Right atrium auricular region (tissue), 2 donors: Measurements from ENCODE around the gene ZNF785. TPM values are rescaled to one million over a fixed set of nuclear protein-coding genes. Genes with fewer than 3 reads are reported as not detected.

ENCODE experiments used
- DNase-seq: peaks from one replicate; pipeline ENCODE4 v3.0.0-alpha.2; 2019; ENCODE audit warnings: low spot score
- H3K27ac ChIP-seq, 2 donors: fragments of 200-600 bp; sonication (generic); 1 replicate in 1 of 2; 2 replicates in 1 of 2; pipeline ENCODE4 v1.5.1; 2016 to 2019
- H3K27me3 ChIP-seq, 2 donors: fragments of 200-600 bp; sonication (generic); one replicate each; pipeline versions ENCODE4 v1.5.1 to v1.6.0; 2017 to 2019
- H3K36me3 ChIP-seq: fragments of 200-600 bp; sonication (generic); one replicate; pipeline ENCODE4 v1.5.1; 2016
- H3K4me1 ChIP-seq, 2 donors: fragments of 200-600 bp; sonication (generic); one replicate each; pipeline versions ENCODE4 v1.5.1 to v1.6.0; 2017 to 2019
- H3K4me3 ChIP-seq, 2 donors: fragments of 200-600 bp; sonication (generic); 1 replicate in 1 of 2; 2 replicates in 1 of 2; pipeline ENCODE4 v1.5.1; 2017 to 2019; ENCODE audit warnings: mild to moderate bottlenecking in 1 of 2, moderate library complexity in 1 of 2
- H3K9me3 ChIP-seq, 2 donors: fragments of 200-600 bp; sonication (generic); one replicate each; pipeline ENCODE4 v1.5.1; 2019
- CTCF ChIP-seq, 2 donors: fragments of 200-600 bp; sonication (generic); IDR thresholded peaks; one replicate each; pipeline ENCODE4 v1.5.1; 2019; ENCODE audit warnings: antibody characterized with exemption in 2 of 2
- total RNA-seq, 2 donors: library from RNA; depleted of rRNA; stranded (reverse); fragments of >200 nt; gene quantifications; one replicate each; pipeline ENCODE4 v1.1.0, GENCODE V29; 2016

ZNF785 gene
- total RNA-seq, 2 donors from 2014 or later, result 5.5 to 6.0 TPM

GRCh38 chr16:30532285-30533145, 53.0 kb downstream of the ZNF785 start:
- TF ChIP-seq CTCF (IDR thresholded peaks at IDR 0.05), result no peak
- Histone ChIP-seq H3K27me3 (no peaks in the 10 kb centered on the region), H3K36me3 (peaks cover 20% of the 10 kb centered on the region), H3K9me3 (no peaks in the 10 kb centered on the region), H3K4me1 (peaks cover 0 to 33% of the 10 kb centered on the region in 2 donors), H3K27ac (peak overlapping the region in 1 of 2 donors; percentile 91), H3K4me3 (no peak overlapping the region)
- DNase-seq, result no peak

Other genes starting within 250 kb of the ZNF785 start
- 10 to 100 TPM; 22.0 to 39.3 TPM for gene CD2BP2, start 230.4 kb downstream of the ZNF785 start, total RNA-seq
- gene TBC1D10B, start 215.2 kb downstream of the ZNF785 start, total RNA-seq, result 10 to 100 TPM; 20.0 to 22.3 TPM
- not detected for gene MYL11, start 210.9 kb downstream of the ZNF785 start, total RNA-seq
- gene SEPTIN1, start 203.1 kb downstream of the ZNF785 start, total RNA-seq, result under 1 TPM in 1 of 2 donors, not detected in 1; 0.35 TPM
- 10 to 100 TPM in 1 of 2 donors, 1 to 10 TPM in 1; 5.7 to 10.7 TPM for gene ZNF48, start 190.3 kb downstream of the ZNF785 start, total RNA-seq
- gene ZNF771, start 178.1 kb downstream of the ZNF785 start, total RNA-seq, result 10 to 100 TPM; 13.0 to 14.3 TPM
- 10 to 100 TPM; 14.4 to 18.7 TPM for gene DCTPP1, start 155.7 kb downstream of the ZNF785 start, total RNA-seq
- gene SEPHS2, start 139.8 kb downstream of the ZNF785 start, total RNA-seq, result 10 to 100 TPM; 18.2 to 18.6 TPM
- 1 to 10 TPM; 2.0 to 2.6 TPM for gene ITGAL, start 113.0 kb downstream of the ZNF785 start, total RNA-seq
- gene ZNF768, start 59.1 kb downstream of the ZNF785 start, total RNA-seq, result 10 to 100 TPM; 41.1 to 51.4 TPM
- 10 to 100 TPM; 13.3 to 16.2 TPM for gene ZNF747, start 50.8 kb downstream of the ZNF785 start, total RNA-seq
- gene ZNF764, start 27.3 kb downstream of the ZNF785 start, total RNA-seq, result 10 to 100 TPM; 12.0 to 16.9 TPM
- gene ZNF688, start 14.0 kb downstream of the ZNF785 start, total RNA-seq, result 10 to 100 TPM in 1 of 2 donors, 1 to 10 TPM in 1; 9.6 to 13.5 TPM
- gene ZNF689, start 24.7 kb upstream of the ZNF785 start, total RNA-seq, result 1 to 10 TPM; 6.2 to 8.3 TPM
- 10 to 100 TPM; 12.3 to 17.3 TPM for gene PRR14, start 65.3 kb upstream of the ZNF785 start, total RNA-seq
- gene FBRS, start 72.7 kb upstream of the ZNF785 start, total RNA-seq, result 10 to 100 TPM; 16.5 to 26.3 TPM
- gene SRCAP, start 113.5 kb upstream of the ZNF785 start, total RNA-seq, result 10 to 100 TPM; 22.5 to 25.0 TPM
- gene PHKG2, start 162.7 kb upstream of the ZNF785 start, total RNA-seq, result 10 to 100 TPM; 16.0 to 22.1 TPM
- under 1 TPM; 0.37 to 0.83 TPM for gene CFAP119, start 176.4 kb upstream of the ZNF785 start, total RNA-seq
- 10 to 100 TPM; 48.5 to 59.5 TPM for gene RNF40, start 176.6 kb upstream of the ZNF785 start, total RNA-seq
- 10 to 100 TPM; 21.2 to 22.9 TPM for gene ZNF629, start 201.5 kb upstream of the ZNF785 start, total RNA-seq